ENCODE measurements around the gene RPS26. TPM values are rescaled to one million over a fixed set of nuclear protein-coding genes. Genes with fewer than 3 reads are reported as not detected.

Gene RPS26
- total RNA-seq, 2 experiments from 2014 or later, result 118 to 126 TPM

GRCh38 chr12:56013482-56013881, 28.2 kb upstream of the RPS26 start:
- no peak overlapping the region for H3K27ac ChIP-seq (ENCODE audit: low read depth in 1 of 2, low read length in 2 of 2)
- Mint-ChIP-seq H3K9me3 (no peaks in the 10 kb centered on the region), H3K27ac (no peak overlapping the region), H3K36me3 (ENCODE audit: low read depth) (peaks cover 4% of the 10 kb centered on the region), H3K4me3 (no peak overlapping the region), H3K27me3 (no peaks in the 10 kb centered on the region), H3K4me1 (ENCODE audit: low read depth) (no peaks in the 10 kb centered on the region)
- no peaks in the 10 kb centered on the region for H3K36me3 ChIP-seq (ENCODE audit: insufficient read depth, low read length)
- H3K4me1 ChIP-seq (ENCODE audit: insufficient read depth, low read length), result no peaks in the 10 kb centered on the region
- H3K4me3 ChIP-seq (ENCODE audit: low read length), result no peak overlapping the region
- ATAC-seq (ENCODE audit: poor library complexity) (no peak), DNase-seq (no peak)
- H3K27me3 ChIP-seq (ENCODE audit: control insufficient read depth in 1 of 2, insufficient read depth in 2 of 2, low read length in 2 of 2), result no peaks in the 10 kb centered on the region
- no peaks in the 10 kb centered on the region for H3K9me3 ChIP-seq (ENCODE audit: control insufficient read depth in 1 of 2, insufficient read depth in 1 of 2, low read length in 2 of 2)
- ChIA-PET CTCF (interaction anchor here (1.3 kb wide), 1 partner anchor 18 kb away, joined by 3 read pairs; no protein-coding TSS in a partner anchor), POLR2A (interaction anchor here (1.1 kb wide), 1 partner anchor 17 kb away, joined by 3 read pairs; no protein-coding TSS in a partner anchor)
- no peak for TF ChIP-seq CTCF (IDR thresholded peaks at IDR 0.05)
- intact Hi-C loops (cut with DNase I, micrococcal nuclease), result no loop called here

GRCh38 chr12:56014205-56014604, 27.5 kb upstream of the RPS26 start:
- H3K36me3 ChIP-seq (ENCODE audit: insufficient read depth, low read length), result no peaks in the 10 kb centered on the region
- CTCF ChIA-PET, result interaction anchor here (0.9 kb wide), 1 partner anchor 18 kb away, joined by 3 read pairs; no protein-coding TSS in a partner anchor
- Mint-ChIP-seq H3K36me3 (ENCODE audit: low read depth) (peaks cover 5% of the 10 kb centered on the region), H3K4me3 (no peak overlapping the region), H3K4me1 (ENCODE audit: low read depth) (no peaks in the 10 kb centered on the region), H3K27me3 (no peaks in the 10 kb centered on the region), H3K27ac (no peak overlapping the region), H3K9me3 (no peaks in the 10 kb centered on the region)
- DNase-seq, result no peak
- no peaks in the 10 kb centered on the region for H3K27me3 ChIP-seq (ENCODE audit: control insufficient read depth in 1 of 2, insufficient read depth in 2 of 2, low read length in 2 of 2)
- intact Hi-C loops (cut with DNase I, micrococcal nuclease), result no loop called here
- no peak for ATAC-seq (ENCODE audit: poor library complexity)
- H3K27ac ChIP-seq (ENCODE audit: low read depth in 1 of 2, low read length in 2 of 2), result no peak overlapping the region
- H3K9me3 ChIP-seq (ENCODE audit: control insufficient read depth in 1 of 2, insufficient read depth in 1 of 2, low read length in 2 of 2), result no peaks in the 10 kb centered on the region
- POLR2A ChIA-PET, result interaction anchor here (1.1 kb wide), 1 partner anchor 18 kb away, joined by 3 read pairs; no protein-coding TSS in a partner anchor
- TF ChIP-seq CTCF (IDR thresholded peaks at IDR 0.05), result no peak
- H3K4me3 ChIP-seq (ENCODE audit: low read length), result no peak overlapping the region
- H3K4me1 ChIP-seq (ENCODE audit: insufficient read depth, low read length), result no peaks in the 10 kb centered on the region

- Histone ChIP-seq H3K9me3 (ENCODE audit: control insufficient read depth in 1 of 2, insufficient read depth in 1 of 2, low read length in 2 of 2) (no peaks in the 10 kb centered on the region), H3K27ac (ENCODE audit: low read depth in 1 of 2, low read length in 2 of 2) (no peak overlapping the region), H3K36me3 (ENCODE audit: insufficient read depth, low read length) (no peaks in the 10 kb centered on the region), H3K27me3 (ENCODE audit: control insufficient read depth in 1 of 2, insufficient read depth in 2 of 2, low read length in 2 of 2) (no peaks in the 10 kb centered on the region), H3K4me3 (ENCODE audit: low read length) (no peak overlapping the region), H3K4me1 (ENCODE audit: insufficient read depth, low read length) (peaks cover 25% of the 10 kb centered on the region)
- POLR2A ChIA-PET, result interaction anchor here (1.1 kb wide), 1 partner anchor 10 kb away, joined by 3 read pairs; no protein-coding TSS in a partner anchor
- Mint-ChIP-seq H3K4me3 (no peak overlapping the region), H3K9me3 (no peaks in the 10 kb centered on the region), H3K27me3 (no peaks in the 10 kb centered on the region), H3K36me3 (ENCODE audit: low read depth) (peaks cover 5% of the 10 kb centered on the region), H3K27ac (no peak overlapping the region), H3K4me1 (ENCODE audit: low read depth) (peaks cover 21% of the 10 kb centered on the region)
- no peak for ATAC-seq (ENCODE audit: poor library complexity)
- intact Hi-C loops (cut with DNase I, micrococcal nuclease), result no loop called here
- no peak for TF ChIP-seq CTCF (IDR thresholded peaks at IDR 0.05)
- no peak for DNase-seq
- CTCF ChIA-PET, result no interaction called here
Measured at GRCh38 chr12:56017181-56017580, 24.5 kb upstream of the RPS26 start.

All from CD4-positive, alpha-beta T cell (primary cell).